Gastroesophageal sphincter (tissue), 4 donors: Measurements from ENCODE around the gene KMT2D. TPM values are rescaled to one million over a fixed set of nuclear protein-coding genes. Genes with fewer than 3 reads are reported as not detected.

Experiments used
- ATAC-seq: fragments of 150-250 bp; one replicate; pipeline ENCODE4 v1.9.1; 2016; ENCODE audit warnings: mild to moderate bottlenecking, moderate library complexity
- H3K27ac ChIP-seq, 4 donors: fragments of 200-600 bp; sonication (generic) in 3 of 4; 1 replicate in 3 of 4; 2 replicates in 1 of 4; pipeline ENCODE4 v1.5.1; 2016 to 2019
- H3K27me3 ChIP-seq: fragments of 200-600 bp; sonication (generic); one replicate; pipeline ENCODE4 v1.5.1; 2019
- H3K36me3 ChIP-seq, 2 donors: fragments of 200-600 bp; sonication (generic); one replicate each; pipeline ENCODE4 v1.5.1; 2019; ENCODE audit warnings: control low read depth in 1 of 2
- H3K4me1 ChIP-seq, 3 donors: fragments of 200-600 bp; sonication (generic); 1 replicate in 2 of 3; 2 replicates in 1 of 3; pipeline ENCODE4 v1.5.1; 2016 to 2019; ENCODE audit warnings: control low read depth in 2 of 3
- H3K4me3 ChIP-seq, 2 donors: fragments of 200-600 bp; sonication (generic); one replicate each; pipeline ENCODE4 v1.5.1; 2019; ENCODE audit warnings: mild to moderate bottlenecking in 1 of 2, moderate library complexity in 1 of 2
- H3K9me3 ChIP-seq, 3 donors: fragments of 200-600 bp; sonication (generic); one replicate each; pipeline ENCODE4 v1.5.1; 2017 to 2019; ENCODE audit warnings: control low read depth in 2 of 3
- EP300 ChIP-seq: sonication (generic); formaldehyde crosslinking; IDR thresholded peaks from one replicate; pipeline ENCODE4 v1.6.1; 2017; ENCODE audit warnings: antibody characterized with exemption, mild to moderate bottlenecking
- POLR2A ChIP-seq, 2 donors: fragments of 450-650 bp; IDR thresholded peaks; one replicate each; pipeline ENCODE4 v1.6.1; 2017; ENCODE audit warnings: antibody characterized with exemption in 2 of 2, mild to moderate bottlenecking in 2 of 2, moderate library complexity in 1 of 2
- POLR2AphosphoS5 ChIP-seq: sonication (generic); formaldehyde crosslinking; IDR thresholded peaks from one replicate; pipeline ENCODE4 v1.6.1; 2017; ENCODE audit warnings: antibody characterized with exemption
- WGBS, 2 donors: methylation state at CpG; one replicate each; pipeline ENCODE4 v1.1.5; 2018; ENCODE audit warnings: low coverage in 1 of 2; 5-methylcytosine and 5-hydroxymethylcytosine counted together
- total RNA-seq, 4 donors: library from RNA; depleted of rRNA; stranded (reverse); fragments of >200 nt; gene quantifications; one replicate each; pipeline ENCODE4 v1.1.0, GENCODE V29; 2016
- TF ChIP-seq, protein P1 (sequence below), 4 experiments: fragments of 200-600 bp in 2 of 4; fragments of 450-650 bp in 2 of 4; sonication (generic) in 1 of 4; IDR thresholded peaks; one replicate each; pipeline ENCODE4 v1.5.1; 2017 to 2019; ENCODE audit warnings: antibody characterized with exemption in 4 of 4, mild to moderate bottlenecking in 2 of 4, moderate library complexity in 2 of 4

KMT2D gene
- total RNA-seq, 4 donors from 2014 or later = 23.6 to 75.0 (median 53.8) TPM

- TF ChIP-seq, protein P1, sequence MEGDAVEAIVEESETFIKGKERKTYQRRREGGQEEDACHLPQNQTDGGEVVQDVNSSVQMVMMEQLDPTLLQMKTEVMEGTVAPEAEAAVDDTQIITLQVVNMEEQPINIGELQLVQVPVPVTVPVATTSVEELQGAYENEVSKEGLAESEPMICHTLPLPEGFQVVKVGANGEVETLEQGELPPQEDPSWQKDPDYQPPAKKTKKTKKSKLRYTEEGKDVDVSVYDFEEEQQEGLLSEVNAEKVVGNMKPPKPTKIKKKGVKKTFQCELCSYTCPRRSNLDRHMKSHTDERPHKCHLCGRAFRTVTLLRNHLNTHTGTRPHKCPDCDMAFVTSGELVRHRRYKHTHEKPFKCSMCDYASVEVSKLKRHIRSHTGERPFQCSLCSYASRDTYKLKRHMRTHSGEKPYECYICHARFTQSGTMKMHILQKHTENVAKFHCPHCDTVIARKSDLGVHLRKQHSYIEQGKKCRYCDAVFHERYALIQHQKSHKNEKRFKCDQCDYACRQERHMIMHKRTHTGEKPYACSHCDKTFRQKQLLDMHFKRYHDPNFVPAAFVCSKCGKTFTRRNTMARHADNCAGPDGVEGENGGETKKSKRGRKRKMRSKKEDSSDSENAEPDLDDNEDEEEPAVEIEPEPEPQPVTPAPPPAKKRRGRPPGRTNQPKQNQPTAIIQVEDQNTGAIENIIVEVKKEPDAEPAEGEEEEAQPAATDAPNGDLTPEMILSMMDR (IDR thresholded peaks at IDR 0.05) = no peak
- no peak for TF ChIP-seq EP300
- Histone ChIP-seq H3K4me3 (no peak overlapping the region), H3K27me3 (no peaks in the 10 kb centered on the region), H3K27ac (no peak overlapping the region), H3K9me3 (no peaks in the 10 kb centered on the region), H3K4me1 (peaks cover 0 to 4% (median 0%) of the 10 kb centered on the region in 3 donors), H3K36me3 (peaks cover 0 to 93% of the 10 kb centered on the region in 2 donors)
- no peak for ATAC-seq
- WGBS, 2 donors = 84 to 91% methylated on average over 5 to 7 of the region's 12 CpGs
These were observed 36.1 kb downstream of the KMT2D start for GRCh38 chr12:49024543-49024942.

DNA sequence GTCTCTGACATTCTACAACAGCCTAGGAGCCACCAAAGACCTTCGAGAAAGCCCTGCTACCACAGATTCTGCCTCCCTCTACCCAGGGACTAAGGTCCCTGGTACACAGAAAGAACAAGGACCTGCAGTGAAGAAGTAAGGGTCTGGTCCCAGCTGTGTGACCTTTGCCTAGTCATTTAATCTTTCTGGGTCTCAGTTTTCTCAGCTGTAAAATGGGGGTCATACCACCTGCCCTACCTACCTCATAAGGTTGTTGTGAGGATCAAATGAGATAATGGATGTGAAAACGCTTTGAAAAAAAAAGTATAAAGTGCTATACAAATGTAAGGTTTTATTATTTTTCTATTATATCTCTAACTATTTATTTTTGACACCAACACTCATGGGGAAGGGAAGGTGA is 36.8 kb downstream of the KMT2D start:
- H3K27me3 ChIP-seq = no peaks in the 10 kb centered on the region
- H3K9me3 ChIP-seq = no peaks in the 10 kb centered on the region
- no peak overlapping the region for H3K27ac ChIP-seq
- peaks cover 0 to 85% of the 10 kb centered on the region in 2 donors for H3K36me3 ChIP-seq
- TF ChIP-seq, protein P1 (IDR thresholded peaks at IDR 0.05) = no peak
- TF ChIP-seq EP300 (no peak), POLR2A (IDR thresholded peaks at IDR 0.05) (no peak), POLR2AphosphoS5 (no peak)
- WGBS, 2 donors = 92 to 100% methylated on average over 1 to 2 of the region's 2 CpGs
- no peak overlapping the region for H3K4me3 ChIP-seq
- H3K4me1 ChIP-seq = peaks cover 0 to 9% (median 4%) of the 10 kb centered on the region in 3 donors
- ATAC-seq = no peak

- Histone ChIP-seq H3K27me3 (no peaks in the 10 kb centered on the region), H3K4me3 (no peak overlapping the region), H3K27ac (no peak overlapping the region), H3K9me3 (no peaks in the 10 kb centered on the region), H3K36me3 (peaks cover 0 to 74% of the 10 kb centered on the region in 2 donors), H3K4me1 (peaks cover 1 to 14% (median 7%) of the 10 kb centered on the region in 3 donors)
- TF ChIP-seq, protein P1 (IDR thresholded peaks at IDR 0.05) = no peak
- TF ChIP-seq POLR2A (IDR thresholded peaks at IDR 0.05) (no peak), POLR2AphosphoS5 (no peak), EP300 (no peak)
- WGBS, 2 donors = 80 to 87% methylated on average over 4 to 8 of the region's 15 CpGs
- ATAC-seq = no peak
These were observed 37.9 kb downstream of the KMT2D start for GRCh38 chr12:49022558-49023178.

- no peak overlapping the region for H3K4me3 ChIP-seq
- peaks cover 4 to 26% (median 13%) of the 10 kb centered on the region in 3 donors for H3K4me1 ChIP-seq
- H3K27ac ChIP-seq = no peak overlapping the region
- no peaks in the 10 kb centered on the region for H3K9me3 ChIP-seq
- H3K27me3 ChIP-seq = no peaks in the 10 kb centered on the region
- WGBS, 2 donors = 60 to 71% methylated on average over 5 to 6 of the region's 11 CpGs
- TF ChIP-seq POLR2AphosphoS5 = no peak
- ATAC-seq = no peak
- peaks cover 0 to 61% of the 10 kb centered on the region in 2 donors for H3K36me3 ChIP-seq
These were observed 39.2 kb downstream of the KMT2D start for GRCh38 chr12:49021292-49021915.

GRCh38 chr12:49020441-49020840 is 40.2 kb downstream of the KMT2D start:
- no peaks in the 10 kb centered on the region for H3K27me3 ChIP-seq
- 50 to 56% methylated on average over 2 to 3 of the region's 6 CpGs for WGBS, 2 donors
- H3K27ac ChIP-seq = peak overlapping the region in 2 of 4 donors; percentile 93
- H3K9me3 ChIP-seq = no peaks in the 10 kb centered on the region
- ATAC-seq = no peak
- H3K4me1 ChIP-seq = peaks cover 4 to 32% (median 13%) of the 10 kb centered on the region in 3 donors
- no peak for TF ChIP-seq POLR2A (IDR thresholded peaks at IDR 0.05)
- TF ChIP-seq EP300 = no peak
- no peak for TF ChIP-seq POLR2AphosphoS5
- TF ChIP-seq, protein P1 (IDR thresholded peaks at IDR 0.05) = no peak
- peaks cover 0 to 52% of the 10 kb centered on the region in 2 donors for H3K36me3 ChIP-seq
- H3K4me3 ChIP-seq = no peak overlapping the region
